HCT116 (cell line): ENCODE measurements around the gene NOTCH4. TPM values are rescaled to one million over a fixed set of nuclear protein-coding genes. Genes with fewer than 3 reads are reported as not detected.

Experiments used
- ATAC-seq: fragments of 200-7000 bp; cut with Tn5 transposase; 2 replicates; pipeline ENCODE4 v1.9.1; 2020; ENCODE audit warnings: mild to moderate bottlenecking, moderate library complexity
- BruUV-seq: library from RNA; stranded (reverse); fragments of 400-500 nt; replicated peaks from 2 replicates; lab custom pipeline; 2021; lab: Mats Ljungman, UMichigan
- CTCF ChIA-PET: fragments of 300-600 bp; sonication (Branson Sonifier 250); formaldehyde crosslinking; loops from one replicate; lab custom pipeline; 2021; ENCODE audit warnings: antibody characterized with exemption; lab: Charles Lee
- POLR2A ChIA-PET: fragments of 300-600, 350-600 bp; sonication (Branson Sonifier 250); formaldehyde crosslinking; loops from one replicate; lab custom pipeline; 2021; ENCODE audit warnings: antibody characterized with exemption; lab: Charles Lee
- RAD21 ChIA-PET, 2 experiments: fragments of 300-600 bp; sonication (Branson Sonifier 250); formaldehyde crosslinking; loops; one replicate each; lab custom pipeline; 2023; ENCODE audit warnings: low total read pairs in 2 of 2; ENCODE audit not compliant: uncharacterized antibody in 2 of 2, unreplicated experiment in 2 of 2, low non-redundant PET in 1 of 2; lab: Charles Lee
- DNase-seq: peaks from one replicate; pipeline ENCODE4 v3.0.0-alpha.2; 2010; ENCODE audit warnings: low read depth, low spot score
- H2AFZ ChIP-seq: fragments of 200-600 bp; shearing (Covaris generic), sonication (generic); 2 replicates; pipeline ENCODE4 v1.6.1; 2017; ENCODE audit warnings: low read depth, mixed run types, mixed read lengths, antibody characterized with exemption, low read length; ENCODE audit not compliant: poor library complexity, severe bottlenecking
- H3K27ac ChIP-seq: 2 replicates; pipeline ENCODE4 v1.5.1; 2012; ENCODE audit warnings: low read depth, low read length
- H3K27me3 ChIP-seq: fragments of 200-600 bp; sonication (generic); 2 replicates; pipeline ENCODE4 v1.6.1; 2016; ENCODE audit warnings: mixed run types, low read length, mixed read lengths; ENCODE audit not compliant: insufficient read depth
- H3K36me3 ChIP-seq, 2 experiments: fragments of 200-500 bp in 1 of 2; fragments of 200-600 bp in 1 of 2; sonication (Bioruptor generic) in 1 of 2; sonication (generic) in 1 of 2; 2 replicates each; pipeline versions ENCODE4 v1.5.1 to v1.6.1; 2014 to 2016; ENCODE audit warnings: low read length in 2 of 2, inconsistent platforms in 1 of 2, mixed read lengths in 1 of 2, mixed run types in 1 of 2; ENCODE audit not compliant: insufficient read depth in 2 of 2, control insufficient read depth in 1 of 2
- H3K4me1 ChIP-seq, 2 experiments: fragments of 200-600 bp in 1 of 2; sonication (generic) in 1 of 2; 2 replicates each; pipeline versions ENCODE4 v1.5.1 to v1.6.1; 2012 to 2017; ENCODE audit warnings: low read length in 2 of 2, inconsistent platforms in 1 of 2, mild to moderate bottlenecking in 1 of 2, mixed read lengths in 1 of 2, mixed run types in 1 of 2, moderate library complexity in 1 of 2; ENCODE audit not compliant: insufficient read depth in 2 of 2, control insufficient read depth in 1 of 2
- H3K4me2 ChIP-seq: fragments of 200-600 bp; sonication (generic); 2 replicates; pipeline ENCODE4 v1.6.1; 2017; ENCODE audit warnings: mixed run types, low read length, mixed read lengths
- H3K4me3 ChIP-seq, 2 experiments: fragments of 200-600 bp in 1 of 2; sonication (generic) in 1 of 2; replicated peaks in 1 of 2; 2 replicates each; pipeline ENCODE4 v1.5.1; 2011 to 2016; ENCODE audit warnings: low read length in 2 of 2, control low read depth in 1 of 2, low read depth in 1 of 2, mild to moderate bottlenecking in 1 of 2, mixed read lengths in 1 of 2, mixed run types in 1 of 2
- H3K79me2 ChIP-seq: fragments of 200-600 bp; sonication (generic); 2 replicates; pipeline ENCODE4 v1.6.1; 2017; ENCODE audit warnings: mild to moderate bottlenecking, mixed run types, low read length, moderate library complexity, mixed read lengths; ENCODE audit not compliant: insufficient read depth
- H3K9ac ChIP-seq: fragments of 200-600 bp; sonication (generic); 2 replicates; pipeline ENCODE4 v1.6.1; 2016; ENCODE audit warnings: low read length, mixed read lengths
- H3K9me2 ChIP-seq: fragments of 200-600 bp; sonication (generic), shearing (Covaris generic); 2 replicates; pipeline ENCODE4 v1.6.1; 2017; ENCODE audit warnings: mixed run types, mild to moderate bottlenecking, moderate library complexity; ENCODE audit not compliant: insufficient read depth
- H3K9me3 ChIP-seq, 2 experiments: fragments of 200-500 bp in 1 of 2; fragments of 200-600 bp in 1 of 2; sonication (Bioruptor generic) in 1 of 2; sonication (generic) in 1 of 2; 2 replicates each; pipeline ENCODE4 v1.6.1; 2014 to 2017; ENCODE audit warnings: low read length in 2 of 2, mixed read lengths in 2 of 2, inconsistent platforms in 1 of 2, low read depth in 1 of 2, mild to moderate bottlenecking in 1 of 2, mixed run types in 1 of 2, moderate library complexity in 1 of 2; ENCODE audit not compliant: control insufficient read depth in 1 of 2, insufficient read depth in 1 of 2
- H4K20me1 ChIP-seq: fragments of 200-600 bp; sonication (generic), shearing (Covaris generic); 2 replicates; pipeline ENCODE4 v1.6.1; 2017; ENCODE audit warnings: mixed run types, mild to moderate bottlenecking, moderate library complexity; ENCODE audit not compliant: insufficient read depth
- SIN3A ChIP-seq: IDR thresholded peaks from 2 replicates; pipeline ENCODE4 v1.6.1; 2012; ENCODE audit warnings: low read depth
- TCF7L2 ChIP-seq: IDR thresholded peaks from 2 replicates; pipeline ENCODE4 v1.7.0; 2011; ENCODE audit warnings: borderline replicate concordance, inconsistent platforms; ENCODE audit not compliant: insufficient read depth, insufficient read length; ENCODE audit errors: extremely low read depth
- intact Hi-C: fragments of 100-400 bp; cut with micrococcal nuclease; formaldehyde crosslinking; loops from 2 replicates; pipeline ENCODE4 v1.10.0; 2022
- total RNA-seq: library from RNA; stranded (reverse); gene quantifications from one replicate; pipeline ENCODE4 v1.2.1, GENCODE V29; 2021; ENCODE audit not compliant: unreplicated experiment
- TF ChIP-seq, protein P1 (sequence below): IDR thresholded peaks from 2 replicates; pipeline ENCODE4 v1.6.1; 2012; ENCODE audit warnings: low read depth

NOTCH4 gene
- total RNA-seq, 1 experiment from 2014 or later = 0.81 TPM

DNA sequence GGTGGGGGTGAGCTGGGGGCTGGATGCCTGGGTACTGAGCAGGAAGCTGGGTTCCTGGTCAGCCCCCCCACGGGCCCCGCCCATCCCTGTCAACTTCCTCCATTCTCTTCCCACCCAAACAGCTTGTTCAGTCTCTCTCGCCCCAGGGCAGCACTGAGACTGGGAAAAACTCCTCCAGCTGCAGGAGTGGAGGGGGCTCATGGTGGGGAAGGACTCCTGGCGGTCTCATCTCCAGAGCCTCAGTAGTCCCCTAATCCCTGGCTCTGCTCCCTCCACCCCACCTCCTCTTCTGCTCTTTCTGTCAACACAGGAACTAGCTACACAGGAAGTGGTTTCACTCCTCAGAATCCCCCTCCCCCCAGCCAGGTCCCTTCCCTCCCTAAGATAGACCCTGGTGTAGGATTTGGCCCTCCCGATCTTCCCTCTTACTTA lies 31.2 kb downstream of the NOTCH4 start, which contains the start of gene GPSM3:
TSS of gene GPSM3 (minus strand) at position 36 of the 432 bp plus-strand sequence. CDS start 130 bp downstream, outside the sequence.
- no peak within 1 kb of the TSS for H3K4me3 ChIP-seq
- H3K9ac ChIP-seq = peak within 1 kb of the TSS; percentile 16; the same call in 1 of the 2 replicates
- H3K4me2 ChIP-seq = peak within 1 kb of the TSS; percentile 52
- intact Hi-C loops = no loop called here
- peaks cover 33 to 69% of the 10 kb centered on the region in 2 experiments for H3K4me1 ChIP-seq
- ATAC-seq (no peak), DNase-seq (no peak)
- H3K9me2 ChIP-seq = no peaks in the 10 kb centered on the region
- H2AFZ ChIP-seq = no peak within 1 kb of the TSS
- ChIA-PET RAD21 (no interaction called here), POLR2A (interaction anchor here (1.0 kb wide), 1 partner anchor 16 kb away, joined by 5 read pairs; no protein-coding TSS in a partner anchor), CTCF (no interaction called here)
- no peaks in the 10 kb centered on the region for H3K36me3 ChIP-seq
- BruUV-seq = no TSS peak
- H3K9me3 ChIP-seq = no peaks in the 10 kb centered on the region
- no peak for TF ChIP-seq TCF7L2
- TF ChIP-seq, protein P1, sequence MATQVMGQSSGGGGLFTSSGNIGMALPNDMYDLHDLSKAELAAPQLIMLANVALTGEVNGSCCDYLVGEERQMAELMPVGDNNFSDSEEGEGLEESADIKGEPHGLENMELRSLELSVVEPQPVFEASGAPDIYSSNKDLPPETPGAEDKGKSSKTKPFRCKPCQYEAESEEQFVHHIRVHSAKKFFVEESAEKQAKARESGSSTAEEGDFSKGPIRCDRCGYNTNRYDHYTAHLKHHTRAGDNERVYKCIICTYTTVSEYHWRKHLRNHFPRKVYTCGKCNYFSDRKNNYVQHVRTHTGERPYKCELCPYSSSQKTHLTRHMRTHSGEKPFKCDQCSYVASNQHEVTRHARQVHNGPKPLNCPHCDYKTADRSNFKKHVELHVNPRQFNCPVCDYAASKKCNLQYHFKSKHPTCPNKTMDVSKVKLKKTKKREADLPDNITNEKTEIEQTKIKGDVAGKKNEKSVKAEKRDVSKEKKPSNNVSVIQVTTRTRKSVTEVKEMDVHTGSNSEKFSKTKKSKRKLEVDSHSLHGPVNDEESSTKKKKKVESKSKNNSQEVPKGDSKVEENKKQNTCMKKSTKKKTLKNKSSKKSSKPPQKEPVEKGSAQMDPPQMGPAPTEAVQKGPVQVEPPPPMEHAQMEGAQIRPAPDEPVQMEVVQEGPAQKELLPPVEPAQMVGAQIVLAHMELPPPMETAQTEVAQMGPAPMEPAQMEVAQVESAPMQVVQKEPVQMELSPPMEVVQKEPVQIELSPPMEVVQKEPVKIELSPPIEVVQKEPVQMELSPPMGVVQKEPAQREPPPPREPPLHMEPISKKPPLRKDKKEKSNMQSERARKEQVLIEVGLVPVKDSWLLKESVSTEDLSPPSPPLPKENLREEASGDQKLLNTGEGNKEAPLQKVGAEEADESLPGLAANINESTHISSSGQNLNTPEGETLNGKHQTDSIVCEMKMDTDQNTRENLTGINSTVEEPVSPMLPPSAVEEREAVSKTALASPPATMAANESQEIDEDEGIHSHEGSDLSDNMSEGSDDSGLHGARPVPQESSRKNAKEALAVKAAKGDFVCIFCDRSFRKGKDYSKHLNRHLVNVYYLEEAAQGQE = no peak
- TF ChIP-seq SIN3A = no peak
- no peak within 1 kb of the TSS; the same call in 1 of the 2 replicates for H3K27ac ChIP-seq
- peaks cover 13% of the 10 kb centered on the region for H3K79me2 ChIP-seq
- H4K20me1 ChIP-seq = no peaks in the 10 kb centered on the region
- H3K27me3 ChIP-seq = no peaks in the 10 kb centered on the region
